ENCODE measurements around the gene FHIT. TPM values are rescaled to one million over a fixed set of nuclear protein-coding genes. Genes with fewer than 3 reads are reported as not detected.

FHIT gene
- total RNA-seq, 1 donor from 2014 or later, result 5.7 TPM

DNA sequence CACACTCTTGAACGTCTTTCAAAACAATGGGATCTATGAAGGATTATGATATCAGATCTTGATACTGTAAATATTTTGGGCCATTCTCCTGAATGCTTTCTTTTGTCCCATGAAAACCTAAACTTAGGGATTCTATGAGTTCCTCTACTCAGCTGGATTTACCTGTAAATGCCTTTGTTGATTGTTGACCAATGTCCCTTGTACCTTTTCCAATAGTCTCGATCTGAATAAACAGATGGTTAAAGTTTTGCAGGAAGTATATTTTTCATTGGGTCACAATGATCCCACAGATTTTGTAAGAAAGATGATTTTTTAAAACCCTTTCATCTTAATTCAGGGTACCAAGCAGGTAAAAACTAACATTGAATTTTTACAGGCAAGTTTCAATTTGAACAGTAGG, 634.1 kb downstream of the FHIT start:
- Mint-ChIP-seq H3K36me3 (no peaks in the 10 kb centered on the region), H3K4me3 (no peak overlapping the region), H3K4me1 (no peaks in the 10 kb centered on the region), H3K27ac (no peak overlapping the region), H3K9me3 (peaks cover 3% of the 10 kb centered on the region), H3K27me3 (ENCODE audit: insufficient read depth, low read depth) (peaks cover 2% of the 10 kb centered on the region)
- Histone ChIP-seq H3K79me2 (ENCODE audit: low read depth) (no peaks in the 10 kb centered on the region), H3F3A (ENCODE audit: low read depth) (no peaks in the 10 kb centered on the region), H3K36me3 (no peaks in the 10 kb centered on the region), H3K4me2 (no peak overlapping the region), H3K9ac (no peak overlapping the region), H2AFZ (replicated peaks) (no peak overlapping the region), H3K9me3 (ENCODE audit: low read depth) (peaks cover 7% of the 10 kb centered on the region), H3K4me3 (no peak overlapping the region), H3K27ac (no peak overlapping the region), H4K20me1 (ENCODE audit: low read depth) (no peaks in the 10 kb centered on the region), H3K27me3 (no peaks in the 10 kb centered on the region), H3K4me1 (no peaks in the 10 kb centered on the region)
- DNase-seq (ENCODE audit: low spot score), result no peak
- TF ChIP-seq EZH2 (IDR thresholded peaks at IDR 0.05) (no peak), EZH2phosphoT487 (IDR thresholded peaks at IDR 0.05) (no peak)
- TF ChIP-seq, protein P1, sequence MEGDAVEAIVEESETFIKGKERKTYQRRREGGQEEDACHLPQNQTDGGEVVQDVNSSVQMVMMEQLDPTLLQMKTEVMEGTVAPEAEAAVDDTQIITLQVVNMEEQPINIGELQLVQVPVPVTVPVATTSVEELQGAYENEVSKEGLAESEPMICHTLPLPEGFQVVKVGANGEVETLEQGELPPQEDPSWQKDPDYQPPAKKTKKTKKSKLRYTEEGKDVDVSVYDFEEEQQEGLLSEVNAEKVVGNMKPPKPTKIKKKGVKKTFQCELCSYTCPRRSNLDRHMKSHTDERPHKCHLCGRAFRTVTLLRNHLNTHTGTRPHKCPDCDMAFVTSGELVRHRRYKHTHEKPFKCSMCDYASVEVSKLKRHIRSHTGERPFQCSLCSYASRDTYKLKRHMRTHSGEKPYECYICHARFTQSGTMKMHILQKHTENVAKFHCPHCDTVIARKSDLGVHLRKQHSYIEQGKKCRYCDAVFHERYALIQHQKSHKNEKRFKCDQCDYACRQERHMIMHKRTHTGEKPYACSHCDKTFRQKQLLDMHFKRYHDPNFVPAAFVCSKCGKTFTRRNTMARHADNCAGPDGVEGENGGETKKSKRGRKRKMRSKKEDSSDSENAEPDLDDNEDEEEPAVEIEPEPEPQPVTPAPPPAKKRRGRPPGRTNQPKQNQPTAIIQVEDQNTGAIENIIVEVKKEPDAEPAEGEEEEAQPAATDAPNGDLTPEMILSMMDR (IDR thresholded peaks at IDR 0.05), result no peak

DNA sequence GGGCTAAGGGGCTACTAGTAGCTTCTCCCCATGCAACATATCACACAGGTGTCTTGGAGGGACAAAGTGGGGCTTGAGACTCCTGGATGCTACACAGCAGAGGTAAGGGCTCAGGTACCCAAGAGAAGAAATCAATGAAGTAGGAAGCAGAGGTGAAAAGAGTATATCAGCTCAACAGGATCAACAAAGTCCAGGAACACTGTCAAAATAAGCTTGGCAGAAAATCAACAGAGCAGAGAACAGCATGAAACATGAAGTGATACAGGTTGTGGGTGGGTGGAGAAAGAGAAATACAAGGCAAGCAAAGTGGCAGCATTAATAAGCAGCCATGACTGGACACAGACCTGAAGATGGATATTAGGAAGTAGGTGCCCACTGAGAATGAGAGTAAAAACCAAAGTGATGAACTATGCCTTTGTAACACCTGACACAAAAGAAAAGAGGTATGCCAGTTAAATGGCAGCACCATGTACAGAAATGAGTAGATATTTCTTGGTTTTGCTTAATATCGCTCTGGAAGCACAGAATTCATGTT, 637.4 kb downstream of the FHIT start:
- no peak overlapping the region for H3K4me3 Mint-ChIP-seq
- Histone ChIP-seq H3K27ac (no peak overlapping the region), H3K79me2 (ENCODE audit: low read depth) (no peaks in the 10 kb centered on the region), H3K27me3 (no peaks in the 10 kb centered on the region), H2AFZ (replicated peaks) (no peak overlapping the region), H3K4me3 (no peak overlapping the region), H3F3A (ENCODE audit: low read depth) (no peaks in the 10 kb centered on the region), H4K20me1 (ENCODE audit: low read depth) (no peaks in the 10 kb centered on the region), H3K4me2 (no peak overlapping the region), H3K4me1 (no peaks in the 10 kb centered on the region), H3K36me3 (no peaks in the 10 kb centered on the region), H3K9me3 (ENCODE audit: low read depth) (no peaks in the 10 kb centered on the region), H3K9ac (no peak overlapping the region)
- no peak for DNase-seq (ENCODE audit: low spot score)
- H3K27me3 Mint-ChIP-seq (ENCODE audit: insufficient read depth, low read depth), result no peaks in the 10 kb centered on the region
- H3K36me3 Mint-ChIP-seq, result no peaks in the 10 kb centered on the region
- no peak overlapping the region for H3K27ac Mint-ChIP-seq
- TF ChIP-seq EZH2 (IDR thresholded peaks at IDR 0.05) (no peak), EZH2phosphoT487 (IDR thresholded peaks at IDR 0.05) (no peak)
- TF ChIP-seq, protein P1 (IDR thresholded peaks at IDR 0.05), result no peak
- no peaks in the 10 kb centered on the region for H3K9me3 Mint-ChIP-seq
- no peaks in the 10 kb centered on the region for H3K4me1 Mint-ChIP-seq

DNA sequence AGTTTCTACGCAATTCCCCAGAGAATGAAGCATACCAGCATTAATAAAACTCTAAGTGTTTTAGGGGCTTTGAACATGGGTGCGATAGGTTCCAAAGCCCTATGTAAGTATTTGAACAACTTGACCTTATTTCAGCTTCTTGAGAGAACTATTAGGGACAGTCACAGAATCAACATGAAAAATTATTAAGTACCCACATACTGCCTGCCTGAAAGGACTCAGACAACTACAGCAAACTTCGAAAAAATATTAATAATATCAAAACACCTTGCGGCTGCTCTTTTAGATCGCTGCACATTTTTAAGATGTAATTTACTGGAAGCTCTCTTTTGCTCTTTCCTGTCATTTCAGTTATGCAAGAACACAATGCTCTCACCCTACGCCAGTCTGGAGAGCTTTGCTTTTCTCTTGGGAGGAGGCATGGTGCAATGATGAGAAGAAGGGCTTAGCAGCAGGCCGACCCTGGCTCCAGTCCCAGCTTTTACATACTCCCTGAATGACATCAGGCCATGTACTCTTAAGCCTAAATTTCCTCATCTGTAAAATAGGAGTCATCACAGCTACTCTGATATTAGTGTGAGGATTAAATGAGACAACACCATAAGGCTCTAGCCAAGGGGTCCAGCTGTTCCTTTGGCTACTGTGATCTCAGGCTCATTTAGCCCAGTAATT, 640.7 kb downstream of the FHIT start:
- H3K4me1 Mint-ChIP-seq, result no peaks in the 10 kb centered on the region
- H3K9me3 Mint-ChIP-seq, result no peaks in the 10 kb centered on the region
- DNase-seq (ENCODE audit: low spot score), result no peak
- H3K27me3 ChIP-seq, result no peaks in the 10 kb centered on the region
- no peak overlapping the region for H3K4me2 ChIP-seq
- H3F3A ChIP-seq (ENCODE audit: low read depth), result no peaks in the 10 kb centered on the region
- no peaks in the 10 kb centered on the region for H3K9me3 ChIP-seq (ENCODE audit: low read depth)
- no peak overlapping the region for H2AFZ ChIP-seq (replicated peaks)
- H3K4me1 ChIP-seq, result no peaks in the 10 kb centered on the region
- H3K4me3 ChIP-seq, result no peak overlapping the region
- no peak overlapping the region for H3K27ac Mint-ChIP-seq
- H3K27ac ChIP-seq, result no peak overlapping the region
- no peaks in the 10 kb centered on the region for H4K20me1 ChIP-seq (ENCODE audit: low read depth)
- no peaks in the 10 kb centered on the region for H3K36me3 ChIP-seq
- no peak overlapping the region for H3K9ac ChIP-seq
- no peaks in the 10 kb centered on the region for H3K79me2 ChIP-seq (ENCODE audit: low read depth)
- TF ChIP-seq, protein P1 (IDR thresholded peaks at IDR 0.05), result no peak
- TF ChIP-seq EZH2phosphoT487 (IDR thresholded peaks at IDR 0.05) (no peak), EZH2 (IDR thresholded peaks at IDR 0.05) (no peak)
- H3K27me3 Mint-ChIP-seq (ENCODE audit: insufficient read depth, low read depth), result no peaks in the 10 kb centered on the region
- H3K36me3 Mint-ChIP-seq, result no peaks in the 10 kb centered on the region
- no peak overlapping the region for H3K4me3 Mint-ChIP-seq

Data from neural progenitor cell (in vitro differentiated cells).